HEK293T (cell line): ENCODE results near the gene SH2D6.

Source experiments
- ARNT ChIP-seq: fragments of 450-650 bp; IDR thresholded peaks from 2 replicates; pipeline ENCODE4 v1.6.1; 2017; ENCODE audit warnings: mild to moderate bottlenecking
- CTBP1 ChIP-seq: fragments of 450-650 bp; IDR thresholded peaks from 2 replicates; pipeline ENCODE4 v1.6.1; 2016; ENCODE audit warnings: borderline replicate concordance
- FOXA1 ChIP-seq: fragments of 450-650 bp; IDR thresholded peaks from 2 replicates; pipeline ENCODE4 v1.6.1; 2016; ENCODE audit warnings: mild to moderate bottlenecking
- FOXM1 ChIP-seq: fragments of 450-650 bp; IDR thresholded peaks from 2 replicates; pipeline ENCODE4 v1.6.1; 2017; ENCODE audit warnings: mild to moderate bottlenecking, borderline replicate concordance
- SP1 ChIP-seq: fragments of 450-650 bp; IDR thresholded peaks from 2 replicates; pipeline ENCODE4 v1.6.1; 2017
- SUZ12 ChIP-seq: fragments of 450-650 bp; IDR thresholded peaks from 2 replicates; pipeline ENCODE4 v1.6.1; 2016; ENCODE audit warnings: mild to moderate bottlenecking
- TARDBP ChIP-seq: fragments of 450-650 bp; IDR thresholded peaks from 2 replicates; pipeline ENCODE4 v1.6.1; 2016
- ZNF384 ChIP-seq: fragments of 450-650 bp; IDR thresholded peaks from 2 replicates; pipeline ENCODE4 v1.6.1; 2016
- TF ChIP-seq, protein P1 (sequence below): fragments of 450-650 bp; IDR thresholded peaks from 2 replicates; pipeline ENCODE4 v1.6.1; 2016

DNA sequence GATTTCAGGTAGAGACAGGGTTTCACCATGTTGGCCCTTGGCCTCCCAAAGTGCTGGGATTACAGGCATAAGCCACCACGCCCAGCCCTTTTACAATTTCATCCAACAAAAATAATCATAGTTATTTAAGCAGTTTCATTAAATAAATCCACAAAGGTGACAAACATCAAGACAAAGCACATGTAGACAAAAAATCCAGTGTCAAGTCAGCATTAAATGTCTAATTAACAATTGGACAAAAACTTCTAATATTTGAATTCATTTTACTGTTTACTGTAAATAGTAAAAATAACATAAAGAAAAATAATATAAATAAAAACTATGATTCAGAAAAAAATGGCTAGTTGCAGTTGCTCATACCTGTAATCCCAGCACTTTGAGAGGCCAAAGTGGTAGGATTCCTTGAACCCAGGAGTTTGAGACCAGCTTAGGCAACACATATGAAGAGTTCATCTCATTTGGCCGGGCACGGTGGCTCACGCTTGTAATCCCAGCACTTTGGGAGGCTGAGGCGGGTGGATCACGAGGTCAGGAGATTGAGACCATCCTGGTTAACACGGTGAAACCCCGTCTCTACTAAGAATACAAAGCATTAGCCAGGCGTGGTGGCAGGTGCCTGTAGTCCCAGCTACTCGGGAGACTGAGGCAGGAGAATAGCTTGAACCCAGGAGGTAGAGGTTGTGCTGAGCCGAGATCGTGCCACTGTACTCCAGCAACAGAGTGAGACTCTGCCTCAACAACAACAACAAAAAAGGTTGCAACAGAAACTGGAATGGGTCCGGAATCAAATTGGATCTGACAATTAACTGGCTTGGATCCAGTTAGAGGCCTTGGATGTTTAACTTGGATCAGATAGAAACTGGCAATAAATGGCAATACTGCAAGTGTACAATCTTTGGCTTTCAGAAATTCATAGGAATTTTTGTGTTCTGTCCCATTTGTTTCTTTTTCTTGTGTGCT is 63.6 kb downstream of the SH2D6 start:
- TF ChIP-seq ARNT (no peak), SUZ12 (no peak), SP1 (no peak), FOXM1 (no peak), ZNF384 (no peak), FOXA1 (no peak), CTBP1 (no peak), TARDBP (no peak)
- TF ChIP-seq, protein P1, sequence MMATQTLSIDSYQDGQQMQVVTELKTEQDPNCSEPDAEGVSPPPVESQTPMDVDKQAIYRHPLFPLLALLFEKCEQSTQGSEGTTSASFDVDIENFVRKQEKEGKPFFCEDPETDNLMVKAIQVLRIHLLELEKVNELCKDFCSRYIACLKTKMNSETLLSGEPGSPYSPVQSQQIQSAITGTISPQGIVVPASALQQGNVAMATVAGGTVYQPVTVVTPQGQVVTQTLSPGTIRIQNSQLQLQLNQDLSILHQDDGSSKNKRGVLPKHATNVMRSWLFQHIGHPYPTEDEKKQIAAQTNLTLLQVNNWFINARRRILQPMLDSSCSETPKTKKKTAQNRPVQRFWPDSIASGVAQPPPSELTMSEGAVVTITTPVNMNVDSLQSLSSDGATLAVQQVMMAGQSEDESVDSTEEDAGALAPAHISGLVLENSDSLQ, result no peak
